A549 (cell line): Measurements from ENCODE around the gene ANO10. TPM values are rescaled to one million over a fixed set of nuclear protein-coding genes. Genes with fewer than 3 reads are reported as not detected.

Experiments
- ATAC-seq, 2 experiments: fragments of 200-7000 bp in 1 of 2; fragments of >200 bp in 1 of 2; cut with Nextera tagmentation in 1 of 2; cut with Tn5 transposase in 1 of 2; 3 replicates each; pipeline versions ENCODE4 v1.8.0 to v1.9.1; 2018 to 2020; ENCODE audit warnings: mild to moderate bottlenecking in 1 of 2, moderate library complexity in 1 of 2
- CTCF ChIA-PET: fragments of 300-600 bp; sonication (Branson Sonifier 250); formaldehyde crosslinking; extraction: SDS; loops from one replicate; lab custom pipeline; 2021; ENCODE audit warnings: antibody characterized with exemption, inconsistent platforms; lab: Yijun Ruan, JAX
- POLR2A ChIA-PET: fragments of 350-600 bp; formaldehyde crosslinking; extraction: SDS; loops from one replicate; lab custom pipeline; 2021; ENCODE audit warnings: antibody characterized with exemption, inconsistent platforms; lab: Yijun Ruan, JAX
- DNase-seq, 2 experiments: peaks; one replicate each; pipeline versions ENCODE4 v3.0.0 to v3.0.0-alpha.2; 2011 to 2016; ENCODE audit warnings: low read depth in 1 of 2, low spot score in 1 of 2
- FAIRE-seq: peaks from 2 replicates; lab custom pipeline; 2011; peaks lifted over from hg19 to GRCh38; lab: Jason Lieb, UNC
- H3K27ac ChIP-seq, 2 experiments: fragments of >200 bp; sonication (Bioruptor Twin); formaldehyde crosslinking; 3 replicates each; pipeline ENCODE4 v1.5.1; 2016 to 2017
- H3K4me1 ChIP-seq: fragments of >200 bp; sonication (Bioruptor Twin); formaldehyde crosslinking; 3 replicates; pipeline ENCODE4 v1.6.1; 2016
- H3K4me2 ChIP-seq: fragments of >200 bp; sonication (Bioruptor Twin); formaldehyde crosslinking; 3 replicates; pipeline ENCODE4 v1.6.1; 2016
- H3K4me3 ChIP-seq: fragments of >200 bp; sonication (Bioruptor Twin); formaldehyde crosslinking; 3 replicates; pipeline ENCODE4 v1.5.1; 2016
- H3K9me3 ChIP-seq: fragments of >200 bp; sonication (Bioruptor Twin); formaldehyde crosslinking; 3 replicates; pipeline ENCODE4 v1.6.1; 2016
- CBX8 ChIP-seq: fragments of 200-600 bp; sonication (generic); IDR thresholded peaks from 2 replicates; pipeline ENCODE4 v1.6.1; 2016
- CHD2 ChIP-seq: fragments of 150-350 bp; IDR thresholded peaks from 2 replicates; pipeline ENCODE4 v1.6.1; 2014; ENCODE audit warnings: low read length; ENCODE audit not compliant: partially characterized antibody
- ESRRA ChIP-seq: fragments of 150-350 bp; IDR thresholded peaks from 2 replicates; pipeline ENCODE4 v1.6.1; 2014; ENCODE audit warnings: mild to moderate bottlenecking, low read length, borderline replicate concordance
- FOSB ChIP-seq: fragments of 250-450 bp; sonication (Bioruptor Pico); IDR thresholded peaks from 2 replicates; pipeline ENCODE4 v1.5.0; 2020; ENCODE audit warnings: mild to moderate bottlenecking, moderate library complexity
- FOSL2 ChIP-seq, 2 experiments: fragments of 450-650 bp in 1 of 2; fragments of >200 bp in 1 of 2; sonication (Bioruptor Twin) in 1 of 2; formaldehyde crosslinking; IDR thresholded peaks; 2 replicates each; pipeline versions ENCODE4 v1.5.0 to v1.6.1; 2016 to 2020; ENCODE audit warnings: mild to moderate bottlenecking in 1 of 2, moderate library complexity in 1 of 2
- FOXS1 ChIP-seq: fragments of 250-450 bp; sonication (Bioruptor Pico); IDR thresholded peaks from 2 replicates; pipeline ENCODE4 v1.5.0; 2020; ENCODE audit warnings: mild to moderate bottlenecking, moderate library complexity
- GATA3 ChIP-seq: IDR thresholded peaks from 2 replicates; pipeline ENCODE4 v1.6.1; 2012; ENCODE audit warnings: borderline replicate concordance
- JUN ChIP-seq, 2 experiments: fragments of >200 bp; sonication (Bioruptor Twin); formaldehyde crosslinking; IDR thresholded peaks; 2 replicates in 1 of 2; 3 replicates in 1 of 2; pipeline ENCODE4 v1.6.1; 2016 to 2017
- JUNB ChIP-seq: fragments of >200 bp; sonication (Bioruptor Twin); formaldehyde crosslinking; IDR thresholded peaks from 2 replicates; pipeline ENCODE4 v1.6.1; 2016
- NFE2L2 ChIP-seq: fragments of 150-350 bp; conservative IDR thresholded peaks from 2 replicates; pipeline ENCODE4 v1.6.1; 2014; ENCODE audit warnings: low read length
- NPAS2 ChIP-seq: fragments of 250-450 bp; sonication (Bioruptor Pico); IDR thresholded peaks from 2 replicates; pipeline ENCODE4 v1.8.0; 2022; ENCODE audit warnings: mild to moderate bottlenecking, moderate library complexity, borderline replicate concordance
- NR3C1 ChIP-seq: fragments of >200 bp; sonication (Bioruptor Twin); formaldehyde crosslinking; IDR thresholded peaks from 3 replicates; pipeline ENCODE4 v1.6.1; 2017
- PHF8 ChIP-seq: fragments of 200-600 bp; sonication (generic); IDR thresholded peaks from 2 replicates; pipeline ENCODE4 v1.6.1; 2016; ENCODE audit warnings: low read depth, mild to moderate bottlenecking, antibody characterized with exemption, moderate library complexity, borderline replicate concordance
- POLR2AphosphoS2 ChIP-seq: conservative IDR thresholded peaks from 2 replicates; pipeline ENCODE4 v1.6.1; 2012; ENCODE audit warnings: low read length, improper control_type of control experiment, inconsistent platforms
- RFX5 ChIP-seq: fragments of 450-650 bp; IDR thresholded peaks from 2 replicates; pipeline ENCODE4 v1.7.1; 2014; ENCODE audit warnings: antibody characterized with exemption, mild to moderate bottlenecking, moderate library complexity
- RNF2 ChIP-seq: fragments of 200-600 bp; sonication (generic); IDR thresholded peaks from 2 replicates; pipeline ENCODE4 v1.6.1; 2016; ENCODE audit warnings: low read depth, mild to moderate bottlenecking, antibody characterized with exemption, moderate library complexity, borderline replicate concordance
- SMC3 ChIP-seq: fragments of >200 bp; sonication (Bioruptor Twin); formaldehyde crosslinking; IDR thresholded peaks from 3 replicates; pipeline ENCODE4 v1.6.1; 2018; ENCODE audit warnings: inconsistent platforms
- TP53 ChIP-seq: fragments of 250-450 bp; sonication (Bioruptor Pico); IDR thresholded peaks from 2 replicates; pipeline ENCODE4 v1.5.0; 2021; ENCODE audit warnings: mild to moderate bottlenecking, moderate library complexity
- ZFP36 ChIP-seq: fragments of 450-650 bp; IDR thresholded peaks from 2 replicates; pipeline ENCODE4 v1.6.1; 2014; ENCODE audit warnings: borderline replicate concordance; ENCODE audit not compliant: partially characterized antibody
- WGBS: methylation state at CpG from one replicate; pipeline ENCODE4 v1.1.6; 2017; ENCODE audit errors: missing lambda C conversion rate; 5-methylcytosine and 5-hydroxymethylcytosine counted together
- polyA plus RNA-seq, 4 experiments: library from polyadenylated mRNA; depleted of rRNA in 3 of 4; stranded (reverse); fragments of >200 nt; fragmentation: RNase III in 1 of 4; extraction: RNeasy Plus Mini Kit Qiagen cat#74134 plus additional on column Dnase treatment in 1 of 4; gene quantifications; 2 replicates in 3 of 4; 3 replicates in 1 of 4; pipeline ENCODE4 v1.2.3, GENCODE V29; 2011 to 2017
- TF ChIP-seq, protein P1 (sequence below): fragments of >200 bp; sonication (Bioruptor Twin); formaldehyde crosslinking; IDR thresholded peaks from 2 replicates; pipeline ENCODE4 v1.6.1; 2016
- TF ChIP-seq, protein P2 (sequence below): IDR thresholded peaks from 2 replicates; pipeline ENCODE4 v1.6.1; 2012
- TF ChIP-seq, protein P3 (sequence below): fragments of 150-350 bp; IDR thresholded peaks from 2 replicates; pipeline ENCODE4 v1.6.1; 2014; ENCODE audit warnings: low read depth, mild to moderate bottlenecking, low read length
- TF ChIP-seq, protein P4 (sequence below): fragments of 200-600 bp; sonication (generic); IDR thresholded peaks from 2 replicates; pipeline ENCODE4 v1.6.1; 2016; ENCODE audit warnings: antibody characterized with exemption, mild to moderate bottlenecking, moderate library complexity
- TF ChIP-seq, protein P5 (sequence below): fragments of >200 bp; sonication (Bioruptor Twin); formaldehyde crosslinking; IDR thresholded peaks from 3 replicates; pipeline ENCODE4 v1.5.1; 2016
- TF ChIP-seq, protein P6 (sequence below): fragments of 250-450 bp; sonication (Bioruptor Pico); IDR thresholded peaks from 2 replicates; pipeline ENCODE4 v1.5.0; 2021; ENCODE audit warnings: mild to moderate bottlenecking, moderate library complexity, borderline replicate concordance
- TF ChIP-seq, protein P7 (sequence below): IDR thresholded peaks from 2 replicates; pipeline ENCODE4 v1.6.1; 2012

The ANO10 gene
- polyA plus RNA-seq, 2 of the 4 experiments (the other 2 are of a cell fraction), result 20.0 to 22.8 TPM

DNA sequence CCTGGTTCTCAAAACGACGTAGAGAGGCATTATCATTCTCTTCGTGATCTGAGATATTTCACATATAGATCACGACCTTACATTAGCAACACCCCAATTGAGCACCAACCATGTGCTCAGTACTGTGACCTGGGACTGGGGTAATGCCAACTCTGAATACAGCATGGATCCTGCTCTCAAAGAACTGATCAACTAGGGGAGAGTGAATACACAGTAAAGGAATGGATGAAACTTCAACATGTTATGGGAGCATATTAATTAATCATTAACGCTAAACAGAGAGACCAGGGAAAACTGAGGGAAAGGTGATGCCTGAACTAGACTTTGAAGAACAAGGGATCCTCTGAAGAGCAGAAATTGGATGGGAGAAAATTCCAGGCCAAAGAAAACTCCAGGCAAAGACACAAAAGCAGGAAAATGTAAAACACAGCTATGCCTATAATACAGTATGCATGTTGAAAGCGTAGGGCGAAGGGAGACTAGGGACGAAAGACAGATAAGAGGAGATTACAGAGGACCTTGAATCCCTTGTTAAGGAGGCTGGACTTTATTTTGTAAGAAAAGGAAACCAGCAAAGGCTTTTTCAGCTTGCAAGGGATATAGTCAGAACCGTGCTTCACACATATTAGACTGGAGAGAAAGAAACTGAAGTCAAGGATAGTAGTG lies 105.7 kb downstream of the ANO10 start:
- no peaks in the 10 kb centered on the region for H3K9me3 ChIP-seq
- no peak for ATAC-seq
- TF ChIP-seq FOXS1 (CRISPR knock-in tag) (no peak), FOSB (CRISPR knock-in tag) (no peak), JUNB (no peak), ESRRA (no peak), FOSL2 (IDR thresholded peaks at IDR 0.05) (no peak), FOSL2 (CRISPR knock-in tag; IDR thresholded peaks at IDR 0.05) (no peak), JUN (IDR thresholded peaks at IDR 0.05) (no peak), NPAS2 (CRISPR knock-in tag) (no peak), RFX5 (no peak)
- TF ChIP-seq, protein P1, sequence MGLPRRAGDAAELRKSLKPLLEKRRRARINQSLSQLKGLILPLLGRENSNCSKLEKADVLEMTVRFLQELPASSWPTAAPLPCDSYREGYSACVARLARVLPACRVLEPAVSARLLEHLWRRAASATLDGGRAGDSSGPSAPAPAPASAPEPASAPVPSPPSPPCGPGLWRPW, result no peak
- TF ChIP-seq, protein P2, sequence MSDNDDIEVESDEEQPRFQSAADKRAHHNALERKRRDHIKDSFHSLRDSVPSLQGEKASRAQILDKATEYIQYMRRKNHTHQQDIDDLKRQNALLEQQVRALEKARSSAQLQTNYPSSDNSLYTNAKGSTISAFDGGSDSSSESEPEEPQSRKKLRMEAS, result no peak
- TF ChIP-seq, all 56 proteins: peak for 0
- Histone ChIP-seq H3K4me2 (no peak overlapping the region), H3K4me3 (no peak overlapping the region), H3K4me1 (no peaks in the 10 kb centered on the region), H3K27ac (no peak overlapping the region)
- FAIRE-seq, result no peak
- no peak for DNase-seq
- ChIA-PET CTCF (interaction anchor here (1.0 kb wide), 1 partner anchor 21 kb away, joined by 3 read pairs; no protein-coding TSS in a partner anchor), POLR2A (no interaction called here)
- 83% methylated on average over 9 of the region's 9 CpGs for WGBS

DNA sequence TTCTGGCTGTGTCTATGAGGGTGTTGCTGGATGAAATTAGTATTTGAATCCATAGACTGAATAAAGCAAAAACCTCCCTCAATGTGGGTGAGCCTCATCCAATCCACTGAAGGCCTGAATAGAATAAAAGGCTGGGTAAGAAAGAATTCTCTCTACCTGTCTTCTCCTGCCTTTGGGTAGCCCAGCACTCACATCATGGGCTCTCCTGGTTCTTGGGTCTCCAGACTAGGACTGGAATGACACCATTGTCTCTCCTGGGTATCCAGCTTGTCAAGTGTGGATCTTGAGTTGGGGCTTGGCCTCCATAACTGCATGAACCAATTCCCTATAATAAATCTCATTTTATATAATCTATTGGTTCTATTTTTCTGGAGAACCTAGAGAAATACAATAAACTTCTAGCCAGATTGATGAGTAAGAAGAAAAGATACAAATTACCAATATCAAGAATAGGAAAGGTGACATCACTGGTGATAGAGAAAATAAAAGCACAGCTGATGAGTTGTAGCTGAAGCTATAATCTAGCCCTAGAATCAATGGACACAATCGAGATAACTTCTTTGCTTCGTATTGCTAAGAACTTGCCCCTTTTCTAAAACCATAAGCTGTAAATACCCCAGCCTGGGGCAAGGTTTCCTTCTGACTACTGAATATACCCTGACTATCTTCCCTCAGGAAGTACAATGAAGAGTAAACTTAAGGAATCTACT lies 106.4 kb downstream of the ANO10 start:
- no peak overlapping the region for H3K4me3 ChIP-seq
- H3K9me3 ChIP-seq, result no peaks in the 10 kb centered on the region
- CTCF ChIA-PET, result interaction anchor here (1.0 kb wide), 1 partner anchor 22 kb away, joined by 3 read pairs; no protein-coding TSS in a partner anchor
- DNase-seq, result no peak
- no peak overlapping the region for H3K27ac ChIP-seq
- H3K4me1 ChIP-seq, result no peaks in the 10 kb centered on the region
- ATAC-seq, result no peak
- H3K4me2 ChIP-seq, result no peak overlapping the region
- POLR2A ChIA-PET, result no interaction called here
- WGBS, result 90% methylated on average over 2 of the region's 2 CpGs
- no peak for FAIRE-seq
- TF ChIP-seq TP53 (CRISPR knock-in tag) (no peak), NR3C1 (no peak), RNF2 (no peak), NFE2L2 (no peak), POLR2AphosphoS2 (no peak), CHD2 (no peak), PHF8 (no peak), GATA3 (no peak), ZFP36 (no peak), SMC3 (no peak), CBX8 (no peak)
- TF ChIP-seq, protein P3, sequence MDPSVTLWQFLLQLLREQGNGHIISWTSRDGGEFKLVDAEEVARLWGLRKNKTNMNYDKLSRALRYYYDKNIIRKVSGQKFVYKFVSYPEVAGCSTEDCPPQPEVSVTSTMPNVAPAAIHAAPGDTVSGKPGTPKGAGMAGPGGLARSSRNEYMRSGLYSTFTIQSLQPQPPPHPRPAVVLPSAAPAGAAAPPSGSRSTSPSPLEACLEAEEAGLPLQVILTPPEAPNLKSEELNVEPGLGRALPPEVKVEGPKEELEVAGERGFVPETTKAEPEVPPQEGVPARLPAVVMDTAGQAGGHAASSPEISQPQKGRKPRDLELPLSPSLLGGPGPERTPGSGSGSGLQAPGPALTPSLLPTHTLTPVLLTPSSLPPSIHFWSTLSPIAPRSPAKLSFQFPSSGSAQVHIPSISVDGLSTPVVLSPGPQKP, result no peak
- TF ChIP-seq, protein P4, sequence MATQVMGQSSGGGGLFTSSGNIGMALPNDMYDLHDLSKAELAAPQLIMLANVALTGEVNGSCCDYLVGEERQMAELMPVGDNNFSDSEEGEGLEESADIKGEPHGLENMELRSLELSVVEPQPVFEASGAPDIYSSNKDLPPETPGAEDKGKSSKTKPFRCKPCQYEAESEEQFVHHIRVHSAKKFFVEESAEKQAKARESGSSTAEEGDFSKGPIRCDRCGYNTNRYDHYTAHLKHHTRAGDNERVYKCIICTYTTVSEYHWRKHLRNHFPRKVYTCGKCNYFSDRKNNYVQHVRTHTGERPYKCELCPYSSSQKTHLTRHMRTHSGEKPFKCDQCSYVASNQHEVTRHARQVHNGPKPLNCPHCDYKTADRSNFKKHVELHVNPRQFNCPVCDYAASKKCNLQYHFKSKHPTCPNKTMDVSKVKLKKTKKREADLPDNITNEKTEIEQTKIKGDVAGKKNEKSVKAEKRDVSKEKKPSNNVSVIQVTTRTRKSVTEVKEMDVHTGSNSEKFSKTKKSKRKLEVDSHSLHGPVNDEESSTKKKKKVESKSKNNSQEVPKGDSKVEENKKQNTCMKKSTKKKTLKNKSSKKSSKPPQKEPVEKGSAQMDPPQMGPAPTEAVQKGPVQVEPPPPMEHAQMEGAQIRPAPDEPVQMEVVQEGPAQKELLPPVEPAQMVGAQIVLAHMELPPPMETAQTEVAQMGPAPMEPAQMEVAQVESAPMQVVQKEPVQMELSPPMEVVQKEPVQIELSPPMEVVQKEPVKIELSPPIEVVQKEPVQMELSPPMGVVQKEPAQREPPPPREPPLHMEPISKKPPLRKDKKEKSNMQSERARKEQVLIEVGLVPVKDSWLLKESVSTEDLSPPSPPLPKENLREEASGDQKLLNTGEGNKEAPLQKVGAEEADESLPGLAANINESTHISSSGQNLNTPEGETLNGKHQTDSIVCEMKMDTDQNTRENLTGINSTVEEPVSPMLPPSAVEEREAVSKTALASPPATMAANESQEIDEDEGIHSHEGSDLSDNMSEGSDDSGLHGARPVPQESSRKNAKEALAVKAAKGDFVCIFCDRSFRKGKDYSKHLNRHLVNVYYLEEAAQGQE, result no peak
- TF ChIP-seq, protein P5, sequence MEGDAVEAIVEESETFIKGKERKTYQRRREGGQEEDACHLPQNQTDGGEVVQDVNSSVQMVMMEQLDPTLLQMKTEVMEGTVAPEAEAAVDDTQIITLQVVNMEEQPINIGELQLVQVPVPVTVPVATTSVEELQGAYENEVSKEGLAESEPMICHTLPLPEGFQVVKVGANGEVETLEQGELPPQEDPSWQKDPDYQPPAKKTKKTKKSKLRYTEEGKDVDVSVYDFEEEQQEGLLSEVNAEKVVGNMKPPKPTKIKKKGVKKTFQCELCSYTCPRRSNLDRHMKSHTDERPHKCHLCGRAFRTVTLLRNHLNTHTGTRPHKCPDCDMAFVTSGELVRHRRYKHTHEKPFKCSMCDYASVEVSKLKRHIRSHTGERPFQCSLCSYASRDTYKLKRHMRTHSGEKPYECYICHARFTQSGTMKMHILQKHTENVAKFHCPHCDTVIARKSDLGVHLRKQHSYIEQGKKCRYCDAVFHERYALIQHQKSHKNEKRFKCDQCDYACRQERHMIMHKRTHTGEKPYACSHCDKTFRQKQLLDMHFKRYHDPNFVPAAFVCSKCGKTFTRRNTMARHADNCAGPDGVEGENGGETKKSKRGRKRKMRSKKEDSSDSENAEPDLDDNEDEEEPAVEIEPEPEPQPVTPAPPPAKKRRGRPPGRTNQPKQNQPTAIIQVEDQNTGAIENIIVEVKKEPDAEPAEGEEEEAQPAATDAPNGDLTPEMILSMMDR, result no peak
- TF ChIP-seq, protein P6, sequence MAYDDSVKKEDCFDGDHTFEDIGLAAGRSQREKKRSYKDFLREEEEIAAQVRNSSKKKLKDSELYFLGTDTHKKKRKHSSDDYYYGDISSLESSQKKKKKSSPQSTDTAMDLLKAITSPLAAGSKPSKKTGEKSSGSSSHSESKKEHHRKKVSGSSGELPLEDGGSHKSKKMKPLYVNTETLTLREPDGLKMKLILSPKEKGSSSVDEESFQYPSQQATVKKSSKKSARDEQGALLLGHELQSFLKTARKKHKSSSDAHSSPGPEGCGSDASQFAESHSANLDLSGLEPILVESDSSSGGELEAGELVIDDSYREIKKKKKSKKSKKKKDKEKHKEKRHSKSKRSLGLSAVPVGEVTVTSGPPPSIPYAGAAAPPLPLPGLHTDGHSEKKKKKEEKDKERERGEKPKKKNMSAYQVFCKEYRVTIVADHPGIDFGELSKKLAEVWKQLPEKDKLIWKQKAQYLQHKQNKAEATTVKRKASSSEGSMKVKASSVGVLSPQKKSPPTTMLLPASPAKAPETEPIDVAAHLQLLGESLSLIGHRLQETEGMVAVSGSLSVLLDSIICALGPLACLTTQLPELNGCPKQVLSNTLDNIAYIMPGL (CRISPR knock-in tag), result no peak
- TF ChIP-seq, protein P7, sequence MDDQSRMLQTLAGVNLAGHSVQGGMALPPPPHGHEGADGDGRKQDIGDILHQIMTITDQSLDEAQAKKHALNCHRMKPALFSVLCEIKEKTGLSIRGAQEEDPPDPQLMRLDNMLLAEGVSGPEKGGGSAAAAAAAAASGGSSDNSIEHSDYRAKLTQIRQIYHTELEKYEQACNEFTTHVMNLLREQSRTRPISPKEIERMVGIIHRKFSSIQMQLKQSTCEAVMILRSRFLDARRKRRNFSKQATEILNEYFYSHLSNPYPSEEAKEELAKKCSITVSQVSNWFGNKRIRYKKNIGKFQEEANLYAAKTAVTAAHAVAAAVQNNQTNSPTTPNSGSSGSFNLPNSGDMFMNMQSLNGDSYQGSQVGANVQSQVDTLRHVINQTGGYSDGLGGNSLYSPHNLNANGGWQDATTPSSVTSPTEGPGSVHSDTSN, result no peak
